ENCODE data around the gene C7. TPM values are rescaled to one million over a fixed set of nuclear protein-coding genes. Genes with fewer than 3 reads are reported as not detected.

The C7 gene
- total and polyA plus RNA-seq, 2 of the 8 experiments (the other 6 are each of a cell fraction or from before 2014, with no cell fraction given): 0.08 TPM; not detected in 1

GRCh38 chr5:40937075-40937474 lies 27.8 kb downstream of the C7 start:
- H3K4me3 ChIP-seq (ENCODE audit: extremely low read depth in 1 of 4, insufficient read depth in 2 of 4, low read depth in 3 of 4, low read length in 4 of 4): no peak overlapping the region
- H4K91ac ChIP-seq (replicated peaks; ENCODE audit: insufficient read length, low read length): no peak overlapping the region
- H3K23me2 ChIP-seq (ENCODE audit: low read depth, low read length): no peaks in the 10 kb centered on the region
- no peak overlapping the region for H4K5ac ChIP-seq (ENCODE audit: insufficient read length, low read depth, low read length)
- H3K4me1 ChIP-seq (replicated peaks in 1 of 4; ENCODE audit: control insufficient read depth in 3 of 4, insufficient read depth in 4 of 4, low read length in 3 of 4): peaks cover 0 to 6% (median 4%) of the 10 kb centered on the region in 4 experiments; a peak in 5 of 7 replicates
- no peak overlapping the region for H2BK15ac ChIP-seq (ENCODE audit: low read length)
- no peaks in the 10 kb centered on the region for H3K79me2 ChIP-seq (ENCODE audit: control insufficient read depth in 1 of 2, insufficient read depth in 2 of 2, low read length in 2 of 2)
- H3K14ac ChIP-seq (ENCODE audit: insufficient read length): no peak overlapping the region
- H2BK12ac ChIP-seq (ENCODE audit: low read depth, low read length): no peak overlapping the region
- H3K18ac ChIP-seq (ENCODE audit: extremely low read depth, low read length): no peak overlapping the region
- no peak overlapping the region for H3K56ac ChIP-seq (replicated peaks; ENCODE audit: insufficient read length, low read depth, low read length)
- no peak overlapping the region for H3K27ac ChIP-seq (ENCODE audit: low read depth, low read length)
- no peak overlapping the region for H2BK120ac ChIP-seq (replicated peaks; ENCODE audit: low read depth, low read length)
- no peak for FAIRE-seq
- H3K4me2 ChIP-seq (ENCODE audit: insufficient read depth in 1 of 2, low read depth in 2 of 2, low read length in 2 of 2): no peak overlapping the region
- no peak overlapping the region for H4K8ac ChIP-seq (ENCODE audit: extremely low read depth, insufficient read depth, low read length)
- H3K23ac ChIP-seq (ENCODE audit: insufficient read length): no peak overlapping the region
- no peaks in the 10 kb centered on the region for H4K20me1 ChIP-seq (replicated peaks in 1 of 2; ENCODE audit: control insufficient read depth in 1 of 2, insufficient read depth in 2 of 2, low read length in 2 of 2)
- 96% methylated on average over 1 of the region's 1 CpG; no CpG with 5 or more reads in 1 of the 2 experiments for WGBS, 2 experiments (ENCODE audit: extremely low coverage in 1 of 2, insufficient coverage in 1 of 2, insufficient read length in 1 of 2, insufficient replicate concordance in 2 of 2, low coverage in 1 of 2, low lambda C conversion rate in 2 of 2, missing lambda C conversion rate in 1 of 2)
- ChIA-PET CTCF (ENCODE audit: partially characterized antibody) (no interaction called here), POLR2A (ENCODE audit: partially characterized antibody) (no interaction called here)
- H3K4ac ChIP-seq (replicated peaks; ENCODE audit: insufficient read length, low read depth, low read length): no peak overlapping the region
- H2BK20ac ChIP-seq (ENCODE audit: low read length): no peak overlapping the region
- no peaks in the 10 kb centered on the region for H3K79me1 ChIP-seq (ENCODE audit: low read depth, low read length)
- no peak overlapping the region for H3K9ac ChIP-seq (replicated peaks in 1 of 4; ENCODE audit: extremely low read depth in 1 of 4, low read depth in 3 of 4, low read length in 3 of 4)
- H3K36me3 ChIP-seq (ENCODE audit: control insufficient read depth in 2 of 4, insufficient read depth in 4 of 4, low read length in 3 of 4): no peaks in the 10 kb centered on the region
- no peak overlapping the region for H2AK5ac ChIP-seq (ENCODE audit: low read depth, low read length)
- TF ChIP-seq SP2 (IDR thresholded peaks at IDR 0.05; ENCODE audit: low read length) (no peak), ATF2 (IDR thresholded peaks at IDR 0.05; ENCODE audit: low read length) (no peak), EP300 (IDR thresholded peaks at IDR 0.05; ENCODE audit: borderline replicate concordance in 1 of 2, low read depth in 2 of 2, low read length in 2 of 2) (no peak), GTF2F1 (IDR thresholded peaks at IDR 0.05; ENCODE audit: borderline replicate concordance, low read depth, low read length) (no peak), MAFK (IDR thresholded peaks at IDR 0.05; ENCODE audit: low read depth, low read length) (no peak), TBP (IDR thresholded peaks at IDR 0.05; ENCODE audit: low read depth, low read length) (no peak), CTBP2 (IDR thresholded peaks at IDR 0.05; ENCODE audit: borderline replicate concordance, insufficient read depth, insufficient read length, low read length) (no peak), CREB1 (IDR thresholded peaks at IDR 0.05) (no peak), SP1 (IDR thresholded peaks at IDR 0.05; ENCODE audit: low read depth, low read length) (no peak)
- no peaks in the 10 kb centered on the region for H3K9me3 ChIP-seq (ENCODE audit: insufficient read depth in 2 of 2, low read depth in 1 of 2, low read length in 1 of 2)
- H2AFZ ChIP-seq (ENCODE audit: low read length): no peak overlapping the region
- DNase-seq (ENCODE audit: low read depth in 1 of 2, low spot score in 2 of 2): no peak
- no peak overlapping the region for H2BK5ac ChIP-seq (ENCODE audit: low read depth, low read length)
- no peaks in the 10 kb centered on the region for H3K27me3 ChIP-seq (replicated peaks in 1 of 4; ENCODE audit: control insufficient read depth in 3 of 4, extremely low read depth in 1 of 4, insufficient read depth in 3 of 4, low read length in 3 of 4)
